ENCODE results near the gene ZFPL1. TPM values are rescaled to one million over a fixed set of nuclear protein-coding genes. Genes with fewer than 3 reads are reported as not detected.

The ZFPL1 gene
- total and polyA plus RNA-seq, 10 of the 15 experiments (the other 5 are each of a cell fraction or from before 2014, with no cell fraction given), result 2.2 to 37.8 (median 27.0) TPM

DNA sequence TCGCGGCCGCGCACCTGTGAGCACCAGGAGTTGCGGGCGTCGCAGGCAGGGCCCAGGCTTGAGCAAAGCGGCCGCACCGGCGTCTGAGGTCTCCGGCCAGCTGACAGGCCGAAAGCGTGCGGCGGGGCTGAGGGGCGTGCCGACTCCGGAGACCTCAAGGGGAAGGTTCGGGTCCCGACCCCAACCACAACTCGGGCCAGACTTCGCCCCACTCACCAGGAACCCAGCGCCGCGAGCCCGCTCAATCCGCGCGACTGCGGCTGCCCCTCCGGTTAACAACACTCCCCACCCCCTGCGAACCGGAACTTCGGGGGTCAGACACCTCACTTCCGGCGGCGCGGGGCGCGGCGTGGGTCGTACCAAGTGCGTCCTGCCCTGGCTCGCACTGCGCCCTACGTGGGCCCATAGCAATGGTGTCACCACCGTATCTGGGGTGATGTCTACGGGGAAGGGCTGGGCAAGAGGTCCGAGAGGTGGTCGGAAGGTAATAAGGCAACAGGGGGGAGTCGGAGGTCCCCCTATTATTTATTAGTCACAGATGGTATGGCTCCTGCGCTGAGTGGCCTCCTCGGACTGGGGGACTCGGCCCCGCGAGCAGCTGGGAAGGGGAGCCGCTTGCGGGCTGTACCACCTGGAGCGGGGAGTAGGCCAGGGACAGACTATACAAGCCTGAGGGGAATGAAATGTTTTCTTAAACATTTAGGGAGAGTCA, 50.4 kb downstream of the ZFPL1 start, which contains the start of gene SYVN1 (continued):
- TF ChIP-seq SIN3A (IDR thresholded peaks at IDR 0.05; ENCODE audit: low read depth, low read length) (peak; percentile 73), STAT1 (conservative IDR thresholded peaks at IDR 0.05) (peak; percentile 97), CBFB (IDR thresholded peaks at IDR 0.05; ENCODE audit: low read depth) (peak; percentile 83), E2F8 (IDR thresholded peaks at IDR 0.05; ENCODE audit: low read depth, partially characterized antibody) (peak; percentile 71), SP1 (IDR thresholded peaks at IDR 0.05; ENCODE audit: low read depth, low read length) (no peak), JUND (IDR thresholded peaks at IDR 0.05; ENCODE audit: low read depth, low read length) (peak; percentile 98), KDM1A (IDR thresholded peaks at IDR 0.05; ENCODE audit: borderline replicate concordance) (no peak), EZH2 (IDR thresholded peaks at IDR 0.05; ENCODE audit: borderline replicate concordance, control insufficient read depth, low read depth, low read length) (no peak), PRDM15 (CRISPR knock-in tag; IDR thresholded peaks at IDR 0.05) (no peak), CBX3 (IDR thresholded peaks at IDR 0.05; ENCODE audit: borderline replicate concordance, low read depth) (no peak), HCFC1 (IDR thresholded peaks at IDR 0.05; ENCODE audit: low read length) (peak; percentile 45), BCLAF1 (IDR thresholded peaks at IDR 0.05) (peak; percentile 92)
- TF ChIP-seq, protein P1, sequence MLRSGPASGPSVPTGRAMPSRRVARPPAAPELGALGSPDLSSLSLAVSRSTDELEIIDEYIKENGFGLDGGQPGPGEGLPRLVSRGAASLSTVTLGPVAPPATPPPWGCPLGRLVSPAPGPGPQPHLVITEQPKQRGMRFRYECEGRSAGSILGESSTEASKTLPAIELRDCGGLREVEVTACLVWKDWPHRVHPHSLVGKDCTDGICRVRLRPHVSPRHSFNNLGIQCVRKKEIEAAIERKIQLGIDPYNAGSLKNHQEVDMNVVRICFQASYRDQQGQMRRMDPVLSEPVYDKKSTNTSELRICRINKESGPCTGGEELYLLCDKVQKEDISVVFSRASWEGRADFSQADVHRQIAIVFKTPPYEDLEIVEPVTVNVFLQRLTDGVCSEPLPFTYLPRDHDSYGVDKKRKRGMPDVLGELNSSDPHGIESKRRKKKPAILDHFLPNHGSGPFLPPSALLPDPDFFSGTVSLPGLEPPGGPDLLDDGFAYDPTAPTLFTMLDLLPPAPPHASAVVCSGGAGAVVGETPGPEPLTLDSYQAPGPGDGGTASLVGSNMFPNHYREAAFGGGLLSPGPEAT (IDR thresholded peaks at IDR 0.05; ENCODE audit: low read depth), result peak; percentile 96
- TF ChIP-seq, protein P2, sequence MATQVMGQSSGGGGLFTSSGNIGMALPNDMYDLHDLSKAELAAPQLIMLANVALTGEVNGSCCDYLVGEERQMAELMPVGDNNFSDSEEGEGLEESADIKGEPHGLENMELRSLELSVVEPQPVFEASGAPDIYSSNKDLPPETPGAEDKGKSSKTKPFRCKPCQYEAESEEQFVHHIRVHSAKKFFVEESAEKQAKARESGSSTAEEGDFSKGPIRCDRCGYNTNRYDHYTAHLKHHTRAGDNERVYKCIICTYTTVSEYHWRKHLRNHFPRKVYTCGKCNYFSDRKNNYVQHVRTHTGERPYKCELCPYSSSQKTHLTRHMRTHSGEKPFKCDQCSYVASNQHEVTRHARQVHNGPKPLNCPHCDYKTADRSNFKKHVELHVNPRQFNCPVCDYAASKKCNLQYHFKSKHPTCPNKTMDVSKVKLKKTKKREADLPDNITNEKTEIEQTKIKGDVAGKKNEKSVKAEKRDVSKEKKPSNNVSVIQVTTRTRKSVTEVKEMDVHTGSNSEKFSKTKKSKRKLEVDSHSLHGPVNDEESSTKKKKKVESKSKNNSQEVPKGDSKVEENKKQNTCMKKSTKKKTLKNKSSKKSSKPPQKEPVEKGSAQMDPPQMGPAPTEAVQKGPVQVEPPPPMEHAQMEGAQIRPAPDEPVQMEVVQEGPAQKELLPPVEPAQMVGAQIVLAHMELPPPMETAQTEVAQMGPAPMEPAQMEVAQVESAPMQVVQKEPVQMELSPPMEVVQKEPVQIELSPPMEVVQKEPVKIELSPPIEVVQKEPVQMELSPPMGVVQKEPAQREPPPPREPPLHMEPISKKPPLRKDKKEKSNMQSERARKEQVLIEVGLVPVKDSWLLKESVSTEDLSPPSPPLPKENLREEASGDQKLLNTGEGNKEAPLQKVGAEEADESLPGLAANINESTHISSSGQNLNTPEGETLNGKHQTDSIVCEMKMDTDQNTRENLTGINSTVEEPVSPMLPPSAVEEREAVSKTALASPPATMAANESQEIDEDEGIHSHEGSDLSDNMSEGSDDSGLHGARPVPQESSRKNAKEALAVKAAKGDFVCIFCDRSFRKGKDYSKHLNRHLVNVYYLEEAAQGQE (IDR thresholded peaks at IDR 0.05; ENCODE audit: low read depth, low read length), result no peak

Data from GM12878 (cell line).